Measurements from ENCODE around the gene PAXIP1.

DNA sequence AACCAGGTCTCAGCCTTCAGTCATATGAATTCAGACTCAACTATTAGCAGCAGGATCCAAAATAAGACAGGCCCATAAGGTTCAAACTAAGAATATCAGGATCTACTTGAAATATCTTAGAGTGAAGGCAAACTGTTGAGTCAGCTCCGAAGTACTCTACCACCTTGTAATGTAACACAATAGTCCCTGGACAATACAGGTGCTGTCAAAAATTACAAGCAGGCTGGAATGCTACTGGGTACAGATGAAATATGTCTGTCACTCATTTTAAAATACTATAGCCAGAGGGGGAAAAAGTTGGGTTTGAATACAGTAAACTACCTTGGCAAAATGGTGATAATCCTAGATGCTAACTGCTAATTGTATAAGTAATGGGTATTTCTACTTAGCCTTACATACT is 6.8 kb downstream of the PAXIP1 start:
- TF ChIP-seq, protein P1, sequence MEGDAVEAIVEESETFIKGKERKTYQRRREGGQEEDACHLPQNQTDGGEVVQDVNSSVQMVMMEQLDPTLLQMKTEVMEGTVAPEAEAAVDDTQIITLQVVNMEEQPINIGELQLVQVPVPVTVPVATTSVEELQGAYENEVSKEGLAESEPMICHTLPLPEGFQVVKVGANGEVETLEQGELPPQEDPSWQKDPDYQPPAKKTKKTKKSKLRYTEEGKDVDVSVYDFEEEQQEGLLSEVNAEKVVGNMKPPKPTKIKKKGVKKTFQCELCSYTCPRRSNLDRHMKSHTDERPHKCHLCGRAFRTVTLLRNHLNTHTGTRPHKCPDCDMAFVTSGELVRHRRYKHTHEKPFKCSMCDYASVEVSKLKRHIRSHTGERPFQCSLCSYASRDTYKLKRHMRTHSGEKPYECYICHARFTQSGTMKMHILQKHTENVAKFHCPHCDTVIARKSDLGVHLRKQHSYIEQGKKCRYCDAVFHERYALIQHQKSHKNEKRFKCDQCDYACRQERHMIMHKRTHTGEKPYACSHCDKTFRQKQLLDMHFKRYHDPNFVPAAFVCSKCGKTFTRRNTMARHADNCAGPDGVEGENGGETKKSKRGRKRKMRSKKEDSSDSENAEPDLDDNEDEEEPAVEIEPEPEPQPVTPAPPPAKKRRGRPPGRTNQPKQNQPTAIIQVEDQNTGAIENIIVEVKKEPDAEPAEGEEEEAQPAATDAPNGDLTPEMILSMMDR (conservative IDR thresholded peaks at IDR 0.05; ENCODE audit: low read depth, low read length): no peak
- no peak for TF ChIP-seq EZH2phosphoT487 (IDR thresholded peaks at IDR 0.05; ENCODE audit: borderline replicate concordance, low read length)

All from PC-3 (cell line).